Activated CD4-positive, alpha-beta T cell treated with anti-CD3 and anti-CD28 coated beads, Interleukin-2, amount 50 U/mL, for 16 hours (primary cell): ENCODE measurements around the gene PLLP.

ENCODE experiments used
- DNase-seq: peaks from one replicate; pipeline ENCODE4 v3.0.0-alpha.2; 2020

PLLP gene

DNA sequence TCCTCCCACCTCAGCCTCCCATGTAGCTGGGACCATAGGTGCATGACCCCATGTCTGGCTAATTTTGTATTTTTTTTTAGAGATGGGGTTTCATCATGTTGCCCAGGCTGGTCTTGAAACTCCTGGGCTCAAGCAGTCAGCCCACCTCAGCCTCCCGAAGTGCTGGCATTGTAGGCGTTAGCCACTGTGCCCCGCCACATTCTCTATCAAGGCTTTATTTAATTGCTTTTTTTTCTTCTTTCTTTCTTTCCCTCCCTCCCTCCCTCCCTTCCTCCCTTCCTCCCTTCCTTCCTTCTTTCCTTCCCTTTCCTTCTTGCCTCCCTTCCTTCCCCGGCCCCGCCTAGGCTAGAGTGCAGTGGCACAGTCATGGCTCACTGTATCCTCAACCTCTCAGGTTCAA, 74.7 kb downstream of the PLLP start:
- no peak for DNase-seq

DNA sequence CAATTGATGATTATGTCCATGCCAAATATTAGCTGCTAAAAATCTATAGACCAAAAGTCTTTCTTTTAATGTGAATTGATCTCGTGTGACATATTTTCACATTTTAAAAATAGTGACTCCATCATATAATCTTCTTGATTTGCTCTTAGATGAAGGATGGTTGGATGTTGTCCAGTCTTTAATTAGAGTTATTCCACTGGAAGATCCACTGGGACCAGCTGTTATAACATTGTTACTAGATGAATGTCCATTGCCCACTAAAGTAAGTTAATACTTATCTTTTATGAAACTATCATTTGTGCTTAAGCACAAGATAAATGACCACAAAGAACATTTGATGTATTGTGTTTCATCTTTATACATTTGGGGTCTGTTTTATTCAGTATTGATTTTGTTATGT, 75.5 kb downstream of the PLLP start:
- no peak for DNase-seq
